GM21786 (cell line): ENCODE measurements around the gene PRRT1B.

ENCODE experiments used
- ATAC-seq: cut with Tn5 transposase; IDR thresholded peaks from one replicate; pipeline ENCODE4 v1.9.1; 2021; ENCODE audit not compliant: unreplicated experiment

Gene PRRT1B

DNA sequence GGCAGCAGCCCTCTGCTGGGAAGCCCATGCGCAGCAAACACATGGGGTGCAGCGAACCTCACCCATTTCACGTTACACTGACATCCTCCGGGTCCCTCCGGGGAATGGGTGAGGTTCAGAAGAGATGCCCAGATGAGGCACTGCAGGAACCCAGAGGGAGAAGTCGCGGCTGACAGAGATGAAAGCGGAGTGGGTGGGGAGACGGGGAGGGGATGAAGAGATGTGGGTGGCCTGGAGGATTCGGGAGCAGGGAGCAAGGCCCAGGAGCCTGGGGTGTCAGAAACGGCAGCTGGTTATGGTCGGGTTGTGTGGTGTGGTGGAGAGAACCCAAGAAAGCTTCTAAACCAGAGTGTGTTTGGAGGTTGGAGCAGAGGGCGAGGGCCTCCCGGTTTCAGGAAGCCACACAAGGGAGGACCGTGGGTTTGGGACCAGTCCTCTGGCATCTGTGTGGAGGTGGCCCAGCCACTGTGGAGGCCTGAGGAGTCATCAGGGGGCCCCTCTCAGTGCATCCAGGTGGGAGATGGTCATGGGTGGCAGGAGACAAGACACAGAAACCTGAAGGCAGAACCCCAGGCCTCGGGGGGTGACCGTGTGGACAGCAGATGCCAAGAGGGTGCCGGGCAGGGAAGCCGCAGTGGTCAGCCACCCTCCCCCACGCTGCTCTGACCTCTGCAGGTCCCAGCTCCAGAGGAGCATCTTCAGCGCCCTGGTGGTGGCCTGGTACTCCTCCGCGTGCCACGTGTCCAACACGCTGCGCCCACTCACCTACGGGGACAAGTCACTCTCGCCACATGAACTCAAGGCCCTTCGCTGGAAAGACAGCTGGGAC is 22.9 kb upstream of the PRRT1B start:
- ATAC-seq: no peak

- ATAC-seq: no peak
These were observed 22.3 kb upstream of the PRRT1B start for GRCh38 chr9:131523086-131523388.

DNA sequence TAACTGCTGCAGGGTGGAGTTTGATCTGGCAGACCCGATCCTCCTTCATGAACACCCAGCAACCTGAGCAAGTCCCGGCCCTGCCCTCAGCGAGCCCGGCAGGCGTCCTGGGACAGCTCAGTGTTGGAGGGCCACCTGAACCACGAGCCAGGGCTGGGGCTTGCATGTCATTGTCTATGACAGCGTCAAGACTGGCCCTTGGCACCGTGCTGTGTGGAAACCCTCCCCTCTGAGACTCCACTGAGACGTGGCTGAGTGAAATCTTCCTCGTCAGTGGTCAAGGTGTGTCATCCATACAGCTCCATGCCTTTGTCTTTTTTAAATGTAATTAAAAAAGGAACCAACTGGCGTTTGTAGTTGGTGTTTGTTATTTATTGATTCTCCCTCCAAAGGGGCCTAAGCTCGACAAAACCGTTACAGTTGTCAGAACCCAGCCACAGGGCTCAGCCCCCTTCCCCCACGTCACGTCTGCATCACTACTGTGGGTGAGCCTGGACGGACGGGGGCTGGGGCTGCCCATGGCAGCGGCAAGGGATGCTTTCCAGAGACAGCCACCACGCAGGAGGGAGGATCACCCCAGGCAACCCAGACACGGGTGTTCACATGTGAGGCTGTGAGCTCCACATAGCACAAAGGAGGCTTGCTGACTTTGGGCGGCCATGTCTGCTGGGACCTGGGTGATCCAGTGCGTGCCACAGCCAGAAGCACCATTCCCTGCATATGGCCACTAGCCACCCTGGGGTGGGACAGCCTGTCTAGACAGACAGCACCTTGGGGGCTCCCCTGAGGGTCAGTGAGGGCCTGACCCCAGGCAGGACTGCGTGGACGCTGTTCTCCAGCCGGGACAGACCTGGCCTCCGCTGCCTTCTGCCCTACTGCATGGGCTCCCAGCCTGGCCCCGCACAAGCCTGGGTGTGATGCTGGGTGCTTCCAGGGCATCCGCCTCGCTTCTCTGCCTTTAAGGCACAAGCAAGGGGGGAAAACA is 21.6 kb upstream of the PRRT1B start:
- no peak for ATAC-seq

DNA sequence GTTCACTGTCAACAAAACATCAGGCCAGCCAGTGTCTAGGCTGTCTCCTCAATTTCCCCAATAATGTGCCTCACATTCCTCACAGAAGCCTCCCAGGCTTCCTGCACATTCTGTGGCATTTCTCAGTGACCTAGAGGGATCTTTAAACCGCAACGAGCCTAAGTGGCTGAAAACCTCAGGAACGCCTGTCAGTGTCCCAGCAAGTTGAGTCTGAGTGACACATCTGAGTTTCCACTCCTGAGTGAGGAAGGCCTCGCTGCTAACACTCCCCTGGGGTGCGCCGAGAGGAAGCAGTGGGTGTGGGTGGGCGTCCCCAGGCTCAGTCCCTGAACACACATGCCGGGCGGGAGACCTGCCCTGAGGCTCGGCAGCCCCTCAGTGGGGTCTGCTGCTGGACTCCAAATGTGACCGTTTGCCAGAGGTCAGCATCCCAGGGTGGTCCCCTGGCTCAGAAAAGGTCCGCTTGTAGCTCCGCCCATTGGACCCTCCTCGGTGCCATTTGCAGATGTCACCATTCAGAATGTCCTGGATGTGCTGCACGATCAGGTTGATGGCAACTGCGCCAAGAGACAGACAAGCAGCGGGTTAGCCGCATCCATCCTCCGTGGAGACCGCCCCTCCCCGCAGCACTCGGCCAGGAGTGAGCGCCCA is 20.5 kb upstream of the PRRT1B start:
- ATAC-seq: no peak

DNA sequence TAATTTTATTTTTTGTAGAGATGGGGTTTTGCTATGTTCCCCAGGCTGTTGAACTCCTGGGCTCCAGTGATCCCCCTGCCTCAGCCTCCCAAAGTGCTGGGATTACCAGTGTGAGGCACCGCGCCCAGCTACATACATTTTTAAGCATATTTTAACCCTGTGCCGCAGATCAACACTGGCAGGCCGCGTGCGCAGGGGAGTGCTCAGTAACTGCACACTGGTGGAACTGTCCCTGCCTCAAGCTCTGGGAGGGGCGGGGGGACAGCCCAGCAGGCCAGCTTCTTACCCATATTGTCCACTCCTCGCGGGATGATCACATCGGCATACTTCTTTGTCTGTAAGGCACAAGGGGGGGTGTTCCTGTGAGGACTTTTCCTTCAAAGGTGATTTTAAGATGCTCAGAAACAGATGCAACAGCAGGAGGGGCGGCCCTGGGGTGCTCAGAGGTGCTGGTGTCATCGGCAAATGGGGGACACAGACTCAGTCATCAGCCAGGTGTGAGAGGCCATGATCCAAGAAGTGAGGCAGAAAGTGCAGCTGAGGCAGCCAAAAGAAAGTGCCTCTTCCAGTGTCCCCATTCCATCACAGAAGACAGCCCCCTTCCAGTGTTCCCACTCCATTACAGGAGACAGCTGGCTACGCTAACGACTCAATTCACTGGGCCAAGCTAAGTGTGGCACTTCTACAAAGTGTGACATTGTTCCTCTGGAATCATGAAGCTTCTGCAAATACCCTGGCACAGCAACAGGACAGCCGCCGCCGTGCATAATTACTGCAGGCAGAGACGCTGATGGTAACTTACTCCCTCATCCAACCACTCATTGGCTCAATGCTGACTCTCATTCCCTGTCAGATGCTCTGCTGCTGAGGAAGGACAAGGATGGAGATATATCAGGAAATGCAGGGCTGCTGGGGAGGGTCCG is 19.4 kb upstream of the PRRT1B start:
- ATAC-seq: no peak

GRCh38 chr9:131528186-131528585 is 17.1 kb upstream of the PRRT1B start:
- ATAC-seq: no peak

DNA sequence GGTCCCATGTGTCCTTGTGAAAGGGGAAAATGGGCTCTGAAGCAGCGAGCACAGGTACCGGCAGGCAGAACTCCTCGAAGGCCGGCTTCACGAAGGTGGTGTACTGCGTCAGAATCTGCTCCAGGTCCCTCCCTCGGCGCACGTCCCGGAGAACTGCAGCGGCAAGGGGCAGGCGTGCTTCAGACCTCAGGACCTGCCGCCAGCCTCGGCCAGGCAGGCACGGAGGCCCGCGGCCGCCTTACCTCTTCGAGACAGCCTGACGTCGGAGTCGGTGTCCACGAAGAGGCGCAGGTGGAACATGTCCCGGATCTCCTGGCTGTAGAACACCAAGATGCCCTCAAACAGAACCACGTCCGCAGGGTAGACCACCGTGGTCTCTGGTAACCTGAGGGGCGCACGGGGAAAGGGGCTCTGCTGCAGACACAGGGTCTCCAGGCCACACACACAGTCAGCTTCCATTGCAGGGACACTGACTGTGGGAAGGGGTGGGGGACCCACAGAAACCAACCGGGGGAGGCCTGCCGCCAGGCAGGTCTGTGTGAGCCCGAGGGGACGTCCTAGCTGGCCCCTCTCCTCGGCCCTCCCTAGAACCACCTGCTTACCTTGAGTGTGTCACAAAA is 16.3 kb upstream of the PRRT1B start:
- no peak for ATAC-seq

DNA sequence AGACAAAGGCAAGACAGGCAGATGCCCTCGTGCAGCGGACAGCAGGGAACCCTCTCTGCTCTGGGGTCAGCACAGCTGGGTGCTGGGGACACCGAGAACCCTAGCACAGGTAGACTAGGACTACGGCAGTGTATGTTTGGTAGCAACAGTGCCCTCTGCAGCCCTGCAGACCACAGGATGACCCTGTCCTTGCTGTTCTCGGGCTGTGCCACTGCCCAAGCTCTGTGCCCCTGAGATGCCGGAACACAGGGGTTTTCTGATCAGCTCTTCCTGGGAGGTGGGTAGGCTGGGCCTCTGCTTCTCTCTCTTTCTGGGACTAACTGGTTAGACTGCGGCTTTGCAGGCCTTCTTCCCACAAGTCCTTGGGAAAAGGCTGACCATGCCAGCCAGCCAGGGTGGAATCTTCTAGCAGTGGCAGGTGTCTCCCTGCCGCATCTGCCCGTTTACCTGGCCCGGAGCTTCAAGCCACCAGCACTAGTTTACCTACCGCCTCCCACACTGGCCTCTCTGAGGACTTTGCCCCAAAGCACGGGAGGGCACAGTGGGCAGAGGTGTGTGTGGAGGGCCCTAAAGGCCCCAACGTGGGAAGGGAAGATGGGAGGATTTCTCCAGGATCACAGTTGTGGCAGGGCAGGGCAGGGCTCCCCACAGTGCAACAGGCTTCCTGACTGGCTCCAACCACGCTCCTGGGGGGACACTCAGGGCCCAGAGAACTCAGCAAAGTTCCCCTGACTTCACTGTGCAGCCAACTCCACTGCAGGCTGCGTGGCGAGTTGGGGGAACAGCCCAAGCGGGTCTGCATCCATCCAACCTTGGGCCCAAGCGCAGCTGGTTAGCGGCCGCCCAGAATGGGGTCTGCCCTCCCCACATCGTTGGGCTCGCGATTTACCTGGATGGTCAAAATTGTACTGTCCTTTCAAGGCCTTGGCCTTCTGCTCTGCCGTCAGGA is 15.5 kb upstream of the PRRT1B start:
- no peak for ATAC-seq

GRCh38 chr9:131530546-131530919 is 14.8 kb upstream of the PRRT1B start:
- no peak for ATAC-seq

DNA sequence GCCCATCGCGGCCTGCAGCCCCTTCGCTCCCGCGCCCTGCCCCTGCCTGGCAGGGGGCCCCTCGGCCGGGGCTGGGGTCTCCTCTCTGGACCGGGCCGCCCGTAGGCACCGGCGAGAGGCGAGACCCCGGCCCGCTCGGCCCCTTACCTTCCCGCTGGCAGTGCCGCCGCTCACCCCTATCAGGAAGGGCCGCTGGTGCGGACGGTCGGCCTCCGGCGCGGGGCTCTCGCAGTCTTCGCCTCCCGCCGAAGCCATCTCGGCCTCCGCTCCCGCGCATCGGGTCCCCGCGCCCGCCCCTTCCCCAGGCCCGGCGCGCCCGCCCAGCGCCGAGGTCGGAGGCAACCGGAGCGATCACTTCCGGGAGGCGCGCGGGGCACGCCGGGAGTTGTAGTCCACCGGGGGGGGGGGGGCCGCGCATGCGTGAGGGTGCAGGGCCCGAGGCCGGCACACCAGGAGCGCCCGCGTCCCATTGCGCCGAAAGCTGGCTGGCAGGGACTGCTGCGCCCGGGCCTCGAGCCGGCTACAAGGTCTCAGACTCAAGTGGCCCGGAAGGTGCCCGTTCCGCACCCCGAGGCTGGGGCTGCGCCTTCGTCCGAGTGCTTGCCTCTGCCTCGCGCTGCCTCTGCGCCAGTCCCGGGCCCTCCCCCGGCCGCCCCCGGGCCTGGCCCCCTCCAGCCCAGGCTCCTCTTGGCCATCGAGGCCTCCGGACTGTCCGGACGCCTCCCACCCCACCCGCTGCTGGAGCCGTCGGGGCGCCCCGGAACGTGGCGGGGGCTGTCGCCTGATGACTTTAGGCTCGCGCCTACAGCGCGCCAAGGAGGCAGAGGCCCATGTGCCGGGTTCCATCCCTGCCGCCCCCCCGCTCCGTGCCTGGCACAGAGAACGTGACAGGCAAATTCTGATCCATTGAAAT is 14.1 kb upstream of the PRRT1B start, which contains the start of gene UCK1:
UCK1 (minus strand) TSS at position 344 of the 913 bp plus-strand sequence; CDS start at position 255, 89 bp downstream.
- peak; percentile 84 for ATAC-seq

DNA sequence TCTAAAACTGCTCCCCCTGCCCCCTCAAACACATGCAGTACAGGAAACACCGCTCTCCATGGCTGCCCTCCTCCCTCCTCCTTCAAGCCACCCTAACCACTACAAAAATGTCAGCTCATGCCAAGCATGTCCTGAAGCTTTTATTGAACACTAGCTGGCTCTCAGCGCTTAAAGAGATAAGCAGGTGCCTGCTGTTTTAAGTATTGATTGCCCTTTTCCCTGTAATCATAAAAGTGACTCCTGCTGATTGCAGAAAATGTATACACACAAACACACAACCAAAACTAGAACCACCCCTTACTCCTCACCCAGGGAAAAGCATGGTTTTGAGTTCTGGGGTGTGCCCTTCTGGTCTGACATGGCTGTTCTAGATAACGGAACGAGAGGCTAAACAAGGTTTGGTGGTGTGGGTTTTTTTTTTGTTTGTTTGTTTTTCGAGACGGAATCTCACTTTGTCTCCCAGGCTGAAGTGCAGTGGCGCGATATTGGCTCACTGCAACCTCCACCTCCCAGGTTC is 10.5 kb upstream of the PRRT1B start:
- no peak for ATAC-seq

DNA sequence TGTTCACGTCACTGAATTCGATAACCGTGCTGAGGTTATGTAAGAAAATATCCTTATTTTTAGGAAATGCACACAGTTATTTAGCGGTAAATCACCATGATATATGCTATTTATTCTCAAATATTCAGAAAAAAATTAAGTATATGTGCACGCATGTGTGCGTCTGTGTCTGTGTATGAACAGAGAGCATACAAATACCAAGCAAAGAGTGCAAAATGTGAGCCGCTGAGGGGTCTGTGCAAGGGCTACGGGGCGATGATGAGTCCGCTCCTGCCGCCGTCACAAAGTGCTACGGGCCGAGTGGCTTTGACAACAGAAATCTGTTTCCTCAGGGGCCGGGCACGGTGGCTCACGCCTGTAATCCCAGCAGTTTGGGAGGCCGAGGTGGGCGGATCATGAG is 7.4 kb upstream of the PRRT1B start:
- no peak for ATAC-seq

- ATAC-seq: no peak
These were observed 6.0 kb upstream of the PRRT1B start for GRCh38 chr9:131539223-131539923.

DNA sequence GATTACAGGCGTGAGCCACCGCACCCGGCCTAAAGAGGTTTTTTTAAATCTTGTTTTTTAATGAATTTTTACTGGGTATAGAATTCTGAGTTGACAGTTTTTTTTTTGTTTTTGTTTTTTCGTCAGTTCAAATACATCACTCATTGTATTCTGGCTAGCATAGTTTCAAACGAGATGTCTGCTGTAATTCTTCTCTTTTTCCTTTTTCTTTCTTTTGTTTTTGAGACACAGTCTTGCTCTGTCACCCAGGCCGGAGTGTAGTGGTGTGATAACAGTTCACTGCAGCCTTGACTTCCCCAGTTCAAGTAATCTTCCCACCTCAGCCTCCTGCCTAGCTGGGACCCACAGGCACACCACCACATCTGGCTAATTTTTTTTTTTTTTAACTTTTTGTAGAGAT is 2.2 kb upstream of the PRRT1B start:
- no peak for ATAC-seq

GRCh38 chr9:131545786-131546335 is 538 bp downstream of the PRRT1B start:
- no peak for ATAC-seq

DNA sequence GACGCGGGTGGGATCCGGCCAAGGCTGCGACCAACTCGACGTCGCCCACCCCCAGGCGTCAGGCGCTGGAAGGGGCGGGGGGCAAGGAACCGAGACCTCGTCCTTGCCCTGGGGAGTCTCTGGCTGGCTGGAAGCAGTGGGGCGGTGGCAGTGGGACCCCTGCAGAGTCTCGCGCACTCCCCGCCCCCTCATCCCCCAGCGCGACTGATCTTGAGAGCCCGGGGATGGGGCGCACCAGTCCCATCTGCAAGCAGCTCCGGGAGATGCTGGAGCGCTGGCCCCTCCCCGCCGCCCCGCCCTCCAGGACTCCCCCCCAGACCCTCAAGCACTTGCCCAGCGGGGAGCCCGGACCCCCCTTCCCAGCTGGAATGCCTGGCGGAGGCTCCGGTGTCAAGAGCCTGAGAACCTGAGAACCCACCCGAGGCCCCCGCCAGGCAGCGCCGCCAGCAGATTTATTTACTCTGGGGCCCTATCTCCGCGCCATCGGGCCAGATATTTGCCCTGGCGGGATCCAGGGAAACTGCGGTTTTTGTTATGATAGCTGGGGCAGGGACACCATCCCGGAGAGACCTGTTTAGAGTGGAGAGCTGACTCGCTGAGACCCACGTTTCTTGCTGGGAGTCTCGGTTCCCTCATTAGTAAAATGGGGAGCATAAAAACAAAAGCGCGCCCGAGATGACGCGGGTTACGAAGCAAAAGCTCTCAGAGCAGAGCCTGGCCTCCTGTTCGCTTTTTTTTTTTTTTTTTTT is 1.2 kb downstream of the PRRT1B start:
- ATAC-seq: no peak
